Endothelial cell of umbilical vein (primary cell): ENCODE results near the gene B4GALT7. TPM values are rescaled to one million over a fixed set of nuclear protein-coding genes. Genes with fewer than 3 reads are reported as not detected.

ENCODE experiments used
- BruUV-seq: library from RNA; stranded (reverse); fragments of 400-500 nt; replicated peaks from 2 replicates; lab custom pipeline; 2021; lab: Mats Ljungman, UMichigan
- CTCF ChIA-PET: fragments of 300-600, 350-600 bp; sonication (Branson Sonifier 250); formaldehyde crosslinking; loops from one replicate; lab custom pipeline; 2021; ENCODE audit warnings: antibody characterized with exemption, inconsistent platforms; lab: Charles Lee
- POLR2A ChIA-PET: fragments of 300-600, 350-600 bp; sonication (Branson Sonifier 250); formaldehyde crosslinking; loops from one replicate; lab custom pipeline; 2021; ENCODE audit warnings: antibody characterized with exemption, inconsistent platforms; lab: Charles Lee
- DNase-seq: peaks from one replicate; pipeline ENCODE4 v3.0.0-alpha.2; 2011; ENCODE audit warnings: low read depth, low spot score
- FAIRE-seq: peaks from 2 replicates; lab custom pipeline; 2011; peaks lifted over from hg19 to GRCh38; lab: Jason Lieb, UNC
- H2AFZ ChIP-seq: 2 replicates; pipeline ENCODE4 v1.6.0; 2012; ENCODE audit warnings: low read depth, low read length, control low read depth, inconsistent platforms
- H3K27ac ChIP-seq: 2 replicates; pipeline ENCODE4 v1.5.1; 2011; ENCODE audit warnings: low read depth, mild to moderate bottlenecking, control low read depth, low read length, moderate library complexity; ENCODE audit not compliant: insufficient read depth
- H3K27me3 ChIP-seq, 2 experiments: 2 replicates each; pipeline versions ENCODE4 v1.6.0 to v1.6.1; 2011; ENCODE audit warnings: low read length in 2 of 2, mixed read lengths in 1 of 2; ENCODE audit not compliant: control insufficient read depth in 2 of 2, insufficient read depth in 2 of 2
- H3K36me3 ChIP-seq, 2 experiments: 2 replicates in 1 of 2; 3 replicates in 1 of 2; pipeline ENCODE4 v1.5.1; 2011; ENCODE audit warnings: low read length in 2 of 2, mild to moderate bottlenecking in 1 of 2, moderate library complexity in 1 of 2; ENCODE audit not compliant: control insufficient read depth in 2 of 2, insufficient read depth in 2 of 2; ENCODE audit errors: extremely low read depth in 1 of 2
- H3K4me1 ChIP-seq: 3 replicates; pipeline ENCODE4 v1.5.1; 2011; ENCODE audit warnings: mild to moderate bottlenecking, low read length; ENCODE audit not compliant: control insufficient read depth, insufficient read depth; ENCODE audit errors: extremely low read depth
- H3K4me2 ChIP-seq: 2 replicates; pipeline ENCODE4 v1.6.1; 2011; ENCODE audit warnings: low read length, control low read depth, mixed read lengths; ENCODE audit not compliant: insufficient read depth
- H3K4me3 ChIP-seq, 3 experiments: fragments of 200-600 bp in 1 of 3; sonication (generic), shearing (Covaris generic) in 1 of 3; replicated peaks in 1 of 3; 2 replicates each; pipeline ENCODE4 v1.5.1; 2011 to 2016; ENCODE audit warnings: control low read depth in 3 of 3, low read length in 3 of 3, mild to moderate bottlenecking in 2 of 3, inconsistent platforms in 1 of 3, low read depth in 1 of 3, moderate library complexity in 1 of 3; ENCODE audit not compliant: insufficient read depth in 1 of 3
- H3K79me2 ChIP-seq: 2 replicates; pipeline ENCODE4 v1.6.0; 2012; ENCODE audit warnings: low read length, inconsistent platforms; ENCODE audit not compliant: control insufficient read depth, insufficient read depth
- H3K9ac ChIP-seq: replicated peaks from 2 replicates; pipeline ENCODE3; 2011; ENCODE audit warnings: low read length, control low read depth; ENCODE audit not compliant: insufficient read depth; ENCODE audit errors: extremely low read depth
- H3K9me1 ChIP-seq: replicated peaks from 3 replicates; pipeline ENCODE4 v1.6.0; 2011; ENCODE audit warnings: mild to moderate bottlenecking, low read length; ENCODE audit not compliant: control insufficient read depth, insufficient read depth; ENCODE audit errors: extremely low read depth
- H3K9me3 ChIP-seq: replicated peaks from 2 replicates; pipeline ENCODE4 v1.5.1; 2012; ENCODE audit warnings: low read length, inconsistent platforms; ENCODE audit not compliant: control insufficient read depth, insufficient read depth
- H4K20me1 ChIP-seq: replicated peaks from 2 replicates; pipeline ENCODE3; 2011; ENCODE audit warnings: mild to moderate bottlenecking, low read length; ENCODE audit not compliant: control insufficient read depth, insufficient read depth; ENCODE audit errors: extremely low read depth
- CTCF ChIP-seq, 2 donors: IDR thresholded peaks; 1 replicate in 1 of 2; 2 replicates in 1 of 2; pipeline ENCODE4 v1.5.1; 2011; ENCODE audit warnings: low read length in 2 of 2, mild to moderate bottlenecking in 2 of 2, moderate library complexity in 2 of 2, control low read depth in 1 of 2, inconsistent platforms in 1 of 2, low read depth in 1 of 2; ENCODE audit not compliant: insufficient read depth in 1 of 2; ENCODE audit errors: extremely low read depth in 1 of 2
- EZH2 ChIP-seq: IDR thresholded peaks from 2 replicates; pipeline ENCODE4 v1.6.1; 2012; ENCODE audit warnings: borderline replicate concordance, low read depth, mild to moderate bottlenecking, moderate library complexity, low read length, inconsistent platforms; ENCODE audit not compliant: severe bottlenecking
- FOS ChIP-seq: IDR thresholded peaks from 2 replicates; pipeline ENCODE4 v1.6.1; 2011; ENCODE audit warnings: mild to moderate bottlenecking, low read length, moderate library complexity, borderline replicate concordance; ENCODE audit not compliant: insufficient read depth
- GATA2 ChIP-seq: IDR thresholded peaks from 2 replicates; pipeline ENCODE4 v1.7.0; 2011; ENCODE audit warnings: low read depth, mild to moderate bottlenecking, moderate library complexity, mixed read lengths, low read length; ENCODE audit not compliant: insufficient read length, insufficient read depth
- JUN ChIP-seq: IDR thresholded peaks from 2 replicates; pipeline ENCODE4 v1.6.1; 2011; ENCODE audit warnings: borderline replicate concordance, low read depth; ENCODE audit not compliant: insufficient read length, insufficient read depth
- MAX ChIP-seq: IDR thresholded peaks from 2 replicates; pipeline ENCODE4 v1.6.1; 2011; ENCODE audit not compliant: insufficient read depth, insufficient read length
- MYC ChIP-seq: IDR thresholded peaks from one replicate; pipeline ENCODE4 v1.6.1; 2011; ENCODE audit warnings: mild to moderate bottlenecking, low read depth, low read length
- POLR2A ChIP-seq: IDR thresholded peaks from 2 replicates; pipeline ENCODE4 v1.6.1; 2012; ENCODE audit warnings: low read depth, mild to moderate bottlenecking, control low read depth, low read length
- POLR2AphosphoS5 ChIP-seq: IDR thresholded peaks from 2 replicates; pipeline ENCODE4 v1.6.1; 2012; ENCODE audit warnings: low read depth, mild to moderate bottlenecking, control low read depth, low read length, moderate library complexity; ENCODE audit not compliant: insufficient read depth
- dilution Hi-C: fragments of 300-500 bp; cut with MboI; formaldehyde crosslinking; loops from one replicate; pipeline ENCODE4 v1.15.0; 2019; ENCODE audit warnings: low sequenced_read_pairs; ENCODE audit not compliant: extremely low pct_ligation_motif_present
- intact Hi-C: fragments of 100-400 bp; cut with micrococcal nuclease; formaldehyde crosslinking; loops from one replicate; pipeline ENCODE4 v1.10.0; 2022
- polyA plus RNA-seq, 4 experiments: library from polyadenylated mRNA; depleted of rRNA in 3 of 4; stranded (reverse) in 3 of 4; unstranded in 1 of 4; fragments of >200 nt; gene quantifications; 2 replicates each; pipeline versions ENCODE4 v1.2.1 to v1.2.3, GENCODE V29; 2011 to 2012; ENCODE audit warnings: missing spikeins in 1 of 4
- total RNA-seq: library from RNA; stranded (reverse); gene quantifications from 2 replicates; pipeline ENCODE4 v1.2.3, GENCODE V29; 2021

B4GALT7 gene
- total and polyA plus RNA-seq, 2 donors (not counting 3 experiments of a cell fraction or from before 2014, with no cell fraction given) = 35.1 to 78.9 TPM

GRCh38 chr5:177601126-177601525 lies 1.2 kb downstream of the B4GALT7 start:
- Histone ChIP-seq H3K79me2 (peaks cover 5% of the 10 kb centered on the region), H2AFZ (no peak overlapping the region), H3K27me3 (no peaks in the 10 kb centered on the region), H3K4me3 (peak overlapping the region in 1 of 3 experiments; percentile 90), H4K20me1 (no peaks in the 10 kb centered on the region), H3K4me2 (peak overlapping the region; percentile 86), H3K27ac (peak overlapping the region; percentile 61), H3K36me3 (peaks cover 2 to 9% of the 10 kb centered on the region in 2 experiments), H3K4me1 (peaks cover 14% of the 10 kb centered on the region), H3K9ac (no peak overlapping the region), H3K9me1 (no peaks in the 10 kb centered on the region), H3K9me3 (no peaks in the 10 kb centered on the region)
- DNase-seq (no peak), FAIRE-seq (no peak)
- CTCF ChIA-PET = no interaction called here
- intact Hi-C loops = loop anchor here (2.0 kb wide), 2 partner anchors 40 to 552 kb away; partner anchors contain the start of gene NHP2
- dilution Hi-C loops = no loop called here
- POLR2A ChIA-PET = no interaction called here
- TF ChIP-seq FOS (no peak), POLR2AphosphoS5 (no peak), MYC (no peak), MAX (no peak), EZH2 (no peak), POLR2A (no peak), JUN (no peak), CTCF (IDR thresholded peaks at IDR 0.05; ENCODE audit: extremely low read depth in 1 of 2, insufficient read depth in 1 of 2, low read depth in 1 of 2, low read length in 2 of 2) (no peak), GATA2 (no peak)
- no TSS peak for BruUV-seq
